H1 (cell line): Measurements from ENCODE around the gene C16orf90.

Experiments used
- EZH2 ChIP-seq: fragments of 200-600 bp; sonication (generic); IDR thresholded peaks from 2 replicates; pipeline ENCODE4 v1.7.1; 2012; ENCODE audit warnings: low read depth, mild to moderate bottlenecking, moderate library complexity, low read length, inconsistent platforms; ENCODE audit not compliant: severe bottlenecking
- GABPA ChIP-seq: IDR thresholded peaks from 2 replicates; pipeline ENCODE4 v1.6.1; 2011; ENCODE audit warnings: mild to moderate bottlenecking, low read length, moderate library complexity, borderline replicate concordance; ENCODE audit not compliant: insufficient read depth
- GTF2F1 ChIP-seq: IDR thresholded peaks from 2 replicates; pipeline ENCODE4 v1.6.1; 2012; ENCODE audit warnings: low read depth, low read length, improper control_type of control experiment, borderline replicate concordance
- KDM1A ChIP-seq: fragments of 200-600, 300-600 bp; sonication (generic); IDR thresholded peaks from 2 replicates; pipeline ENCODE4 v1.7.1; 2016; ENCODE audit warnings: mild to moderate bottlenecking, low read length, borderline replicate concordance
- POLR2A ChIP-seq, 2 experiments: IDR thresholded peaks; 1 replicate in 1 of 2; 2 replicates in 1 of 2; pipeline ENCODE4 v1.6.1; 2011; ENCODE audit warnings: low read depth in 2 of 2, low read length in 2 of 2, mild to moderate bottlenecking in 2 of 2; ENCODE audit errors: control extremely low read depth in 1 of 2
- RAD21 ChIP-seq, 2 experiments: IDR thresholded peaks in 1 of 2; conservative IDR thresholded peaks in 1 of 2; 2 replicates each; pipeline ENCODE4 v1.6.1; 2011; ENCODE audit warnings: low read depth in 2 of 2, low read length in 2 of 2, improper control_type of control experiment in 1 of 2, inconsistent platforms in 1 of 2, mild to moderate bottlenecking in 1 of 2, moderate library complexity in 1 of 2
- TAF1 ChIP-seq: IDR thresholded peaks from 2 replicates; pipeline ENCODE4 v1.6.1; 2011; ENCODE audit warnings: mild to moderate bottlenecking, low read depth, low read length
- TF ChIP-seq, protein P1 (sequence below): IDR thresholded peaks from 2 replicates; pipeline ENCODE4 v1.6.1; 2012; ENCODE audit warnings: inconsistent platforms
- TF ChIP-seq, protein P2 (sequence below), 3 experiments: IDR thresholded peaks; 1 replicate in 2 of 3; 2 replicates in 1 of 3; pipeline versions ENCODE4 v1.5.1 to v1.6.1; 2011; ENCODE audit warnings: low read length in 3 of 3, mild to moderate bottlenecking in 3 of 3, inconsistent platforms in 2 of 3, low read depth in 1 of 3, moderate library complexity in 1 of 3; ENCODE audit not compliant: insufficient read depth in 1 of 3; ENCODE audit errors: control extremely low read depth in 1 of 3
- TF ChIP-seq, protein P3 (sequence below): IDR thresholded peaks from 2 replicates; pipeline ENCODE4 v1.6.1; 2012; ENCODE audit warnings: inconsistent platforms
- TF ChIP-seq, protein P4 (sequence below): IDR thresholded peaks from 2 replicates; pipeline ENCODE4 v1.6.1; 2011; ENCODE audit warnings: low read length, improper control_type of control experiment

DNA sequence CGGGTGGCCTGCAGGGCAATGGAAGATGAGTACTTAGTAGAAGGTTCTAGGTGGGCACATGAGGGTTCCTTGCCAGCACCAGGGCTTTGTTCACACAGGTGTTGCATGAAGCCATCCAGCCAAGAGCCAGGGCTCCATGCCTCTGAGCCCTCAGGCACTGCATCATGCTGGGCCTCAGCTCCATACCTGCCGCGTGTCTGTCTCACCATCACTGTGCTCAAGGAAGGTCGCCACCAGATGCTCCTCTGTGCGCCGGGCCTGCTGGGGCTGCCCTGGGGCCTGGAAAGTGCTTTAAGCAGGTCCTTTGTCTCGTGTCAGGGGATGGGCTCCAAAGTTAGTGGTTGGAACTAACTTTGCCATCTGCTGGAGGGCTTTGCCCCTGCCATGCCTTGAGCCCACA lies 25.6 kb downstream of the C16orf90 start:
- TF ChIP-seq, protein P1, sequence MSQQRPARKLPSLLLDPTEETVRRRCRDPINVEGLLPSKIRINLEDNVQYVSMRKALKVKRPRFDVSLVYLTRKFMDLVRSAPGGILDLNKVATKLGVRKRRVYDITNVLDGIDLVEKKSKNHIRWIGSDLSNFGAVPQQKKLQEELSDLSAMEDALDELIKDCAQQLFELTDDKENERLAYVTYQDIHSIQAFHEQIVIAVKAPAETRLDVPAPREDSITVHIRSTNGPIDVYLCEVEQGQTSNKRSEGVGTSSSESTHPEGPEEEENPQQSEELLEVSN, result no peak
- TF ChIP-seq GABPA (no peak), EZH2 (no peak), POLR2A (IDR thresholded peaks at IDR 0.05; ENCODE audit: control extremely low read depth in 1 of 2, low read depth in 2 of 2, low read length in 2 of 2) (no peak), TAF1 (no peak), RAD21 (IDR thresholded peaks at IDR 0.05 in 1 of 2, conservative IDR thresholded peaks at IDR 0.05 in 1 of 2; ENCODE audit: low read depth in 2 of 2, low read length in 2 of 2) (no peak), GTF2F1 (no peak), KDM1A (no peak)
- TF ChIP-seq, protein P2, sequence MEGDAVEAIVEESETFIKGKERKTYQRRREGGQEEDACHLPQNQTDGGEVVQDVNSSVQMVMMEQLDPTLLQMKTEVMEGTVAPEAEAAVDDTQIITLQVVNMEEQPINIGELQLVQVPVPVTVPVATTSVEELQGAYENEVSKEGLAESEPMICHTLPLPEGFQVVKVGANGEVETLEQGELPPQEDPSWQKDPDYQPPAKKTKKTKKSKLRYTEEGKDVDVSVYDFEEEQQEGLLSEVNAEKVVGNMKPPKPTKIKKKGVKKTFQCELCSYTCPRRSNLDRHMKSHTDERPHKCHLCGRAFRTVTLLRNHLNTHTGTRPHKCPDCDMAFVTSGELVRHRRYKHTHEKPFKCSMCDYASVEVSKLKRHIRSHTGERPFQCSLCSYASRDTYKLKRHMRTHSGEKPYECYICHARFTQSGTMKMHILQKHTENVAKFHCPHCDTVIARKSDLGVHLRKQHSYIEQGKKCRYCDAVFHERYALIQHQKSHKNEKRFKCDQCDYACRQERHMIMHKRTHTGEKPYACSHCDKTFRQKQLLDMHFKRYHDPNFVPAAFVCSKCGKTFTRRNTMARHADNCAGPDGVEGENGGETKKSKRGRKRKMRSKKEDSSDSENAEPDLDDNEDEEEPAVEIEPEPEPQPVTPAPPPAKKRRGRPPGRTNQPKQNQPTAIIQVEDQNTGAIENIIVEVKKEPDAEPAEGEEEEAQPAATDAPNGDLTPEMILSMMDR (IDR thresholded peaks at IDR 0.05; ENCODE audit: control extremely low read depth in 1 of 3, insufficient read depth in 1 of 3, low read depth in 1 of 3, low read length in 3 of 3), result no peak
- TF ChIP-seq, protein P3, sequence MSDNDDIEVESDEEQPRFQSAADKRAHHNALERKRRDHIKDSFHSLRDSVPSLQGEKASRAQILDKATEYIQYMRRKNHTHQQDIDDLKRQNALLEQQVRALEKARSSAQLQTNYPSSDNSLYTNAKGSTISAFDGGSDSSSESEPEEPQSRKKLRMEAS, result no peak
- TF ChIP-seq, protein P4, sequence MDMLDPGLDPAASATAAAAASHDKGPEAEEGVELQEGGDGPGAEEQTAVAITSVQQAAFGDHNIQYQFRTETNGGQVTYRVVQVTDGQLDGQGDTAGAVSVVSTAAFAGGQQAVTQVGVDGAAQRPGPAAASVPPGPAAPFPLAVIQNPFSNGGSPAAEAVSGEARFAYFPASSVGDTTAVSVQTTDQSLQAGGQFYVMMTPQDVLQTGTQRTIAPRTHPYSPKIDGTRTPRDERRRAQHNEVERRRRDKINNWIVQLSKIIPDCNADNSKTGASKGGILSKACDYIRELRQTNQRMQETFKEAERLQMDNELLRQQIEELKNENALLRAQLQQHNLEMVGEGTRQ, result no peak
